Measurements from ENCODE around the gene SHOX. TPM values are rescaled to one million over a fixed set of nuclear protein-coding genes. Genes with fewer than 3 reads are reported as not detected.
"Not testable (repeated sequence)": the region's sequence is repeated elsewhere in the genome, so short reads cannot be mapped to it uniquely, and the experiment has no call there.

Gene SHOX
- polyA plus RNA-seq, 1 donor (not counting 4 experiments of a cell fraction or from before 2014, with no cell fraction given) = not detected

GRCh38 chrX:604616-605015 lies 26.0 kb upstream of the SHOX start:
- H3K4me1 ChIP-seq (ENCODE audit: control insufficient read depth, extremely low read depth, insufficient read depth, low read length); H3K9me3 ChIP-seq (ENCODE audit: control insufficient read depth, low read depth, low read length); H3K79me2 ChIP-seq (ENCODE audit: control insufficient read depth, insufficient read depth, low read length); H3K4me3 ChIP-seq (ENCODE audit: control insufficient read depth in 2 of 3, extremely low read depth in 1 of 3, insufficient read depth in 2 of 3, low read depth in 1 of 3, low read length in 3 of 3); H3K27ac ChIP-seq (ENCODE audit: control insufficient read depth, insufficient read depth, low read length); DNase-seq (ENCODE audit: low read depth, low spot score); dilution Hi-C loops (cut with MboI; ENCODE audit: extremely low pct_ligation_motif_present, low sequenced_read_pairs); FAIRE-seq; H3K36me3 ChIP-seq (ENCODE audit: control insufficient read depth in 2 of 2, extremely low read depth in 1 of 2, insufficient read depth in 2 of 2, low read length in 2 of 2); H3K27me3 ChIP-seq (ENCODE audit: control insufficient read depth, extremely low read depth, insufficient read depth, low read length); H3K9ac ChIP-seq (ENCODE audit: control insufficient read depth, extremely low read depth, insufficient read depth, low read length); H3K9me1 ChIP-seq (ENCODE audit: control insufficient read depth, extremely low read depth, insufficient read depth, low read length); H3K4me2 ChIP-seq (ENCODE audit: control insufficient read depth, extremely low read depth, insufficient read depth, low read depth, low read length); H4K20me1 ChIP-seq (ENCODE audit: control insufficient read depth, extremely low read depth, insufficient read depth, low read length); H2AFZ ChIP-seq (ENCODE audit: control insufficient read depth, low read length): not testable (repeated sequence)

- H3K79me2 ChIP-seq (ENCODE audit: control insufficient read depth, insufficient read depth, low read length); H3K27me3 ChIP-seq (ENCODE audit: control insufficient read depth, extremely low read depth, insufficient read depth, low read length); H3K4me2 ChIP-seq (ENCODE audit: control insufficient read depth, extremely low read depth, insufficient read depth, low read depth, low read length); H3K27ac ChIP-seq (ENCODE audit: control insufficient read depth, insufficient read depth, low read length); dilution Hi-C loops (cut with MboI; ENCODE audit: extremely low pct_ligation_motif_present, low sequenced_read_pairs); H4K20me1 ChIP-seq (ENCODE audit: control insufficient read depth, extremely low read depth, insufficient read depth, low read length); H3K36me3 ChIP-seq (ENCODE audit: control insufficient read depth in 2 of 2, extremely low read depth in 1 of 2, insufficient read depth in 2 of 2, low read length in 2 of 2); H3K9me3 ChIP-seq (ENCODE audit: control insufficient read depth, low read depth, low read length); H2AFZ ChIP-seq (ENCODE audit: control insufficient read depth, low read length); H3K9me1 ChIP-seq (ENCODE audit: control insufficient read depth, extremely low read depth, insufficient read depth, low read length); H3K4me3 ChIP-seq (ENCODE audit: control insufficient read depth in 2 of 3, extremely low read depth in 1 of 3, insufficient read depth in 2 of 3, low read depth in 1 of 3, low read length in 3 of 3); DNase-seq (ENCODE audit: low read depth, low spot score); FAIRE-seq; H3K4me1 ChIP-seq (ENCODE audit: control insufficient read depth, extremely low read depth, insufficient read depth, low read length); H3K9ac ChIP-seq (ENCODE audit: control insufficient read depth, extremely low read depth, insufficient read depth, low read length): not testable (repeated sequence)
Observed at GRCh38 chrX:608088-608487, 22.5 kb upstream of the SHOX start.

GRCh38 chrX:614136-614535 lies 16.5 kb upstream of the SHOX start:
- dilution Hi-C loops (cut with MboI; ENCODE audit: extremely low pct_ligation_motif_present, low sequenced_read_pairs) = no loop called here
- H3K4me3 ChIP-seq (ENCODE audit: control insufficient read depth in 2 of 3, extremely low read depth in 1 of 3, insufficient read depth in 2 of 3, low read depth in 1 of 3, low read length in 3 of 3) = no peak overlapping the region
- TF ChIP-seq EZH2 (IDR thresholded peaks at IDR 0.05; ENCODE audit: low read length) (no peak), CTCF (optimal IDR thresholded peaks at IDR 0.05 in 1 of 3, IDR thresholded peaks at IDR 0.05 in 1 of 3, conservative IDR thresholded peaks at IDR 0.05 in 1 of 3; ENCODE audit: extremely low read depth in 1 of 3, insufficient read depth in 2 of 3, low read length in 3 of 3) (no peak)
- no peak overlapping the region for H3K9ac ChIP-seq (ENCODE audit: control insufficient read depth, extremely low read depth, insufficient read depth, low read length)
- no peaks in the 10 kb centered on the region for H3K79me2 ChIP-seq (ENCODE audit: control insufficient read depth, insufficient read depth, low read length)
- H3K9me3 ChIP-seq (ENCODE audit: control insufficient read depth, low read depth, low read length) = no peaks in the 10 kb centered on the region
- no peaks in the 10 kb centered on the region for H3K4me1 ChIP-seq (ENCODE audit: control insufficient read depth, extremely low read depth, insufficient read depth, low read length)
- no peaks in the 10 kb centered on the region for H3K36me3 ChIP-seq (ENCODE audit: control insufficient read depth in 2 of 2, extremely low read depth in 1 of 2, insufficient read depth in 2 of 2, low read length in 2 of 2)
- no peak for DNase-seq (ENCODE audit: low read depth, low spot score)
- H3K4me2 ChIP-seq (ENCODE audit: control insufficient read depth, extremely low read depth, insufficient read depth, low read depth, low read length) = no peak overlapping the region
- H3K27me3 ChIP-seq (ENCODE audit: control insufficient read depth, extremely low read depth, insufficient read depth, low read length) = no peaks in the 10 kb centered on the region
- no peaks in the 10 kb centered on the region for H3K9me1 ChIP-seq (ENCODE audit: control insufficient read depth, extremely low read depth, insufficient read depth, low read length)
- no peak overlapping the region for H2AFZ ChIP-seq (ENCODE audit: control insufficient read depth, low read length)
- no peak for FAIRE-seq
- H4K20me1 ChIP-seq (ENCODE audit: control insufficient read depth, extremely low read depth, insufficient read depth, low read length) = no peaks in the 10 kb centered on the region
- no peak overlapping the region for H3K27ac ChIP-seq (ENCODE audit: control insufficient read depth, insufficient read depth, low read length)

All from keratinocyte (primary cell).